ENCODE data around the gene GKAP1. TPM values are rescaled to one million over a fixed set of nuclear protein-coding genes. Genes with fewer than 3 reads are reported as not detected.
A peak's percentile ranks its signal among the peaks of the same experiment; 100 is the strongest.
"Not testable (repeated sequence)": the region's sequence is repeated elsewhere in the genome, so short reads cannot be mapped to it uniquely, and the experiment has no call there.

GKAP1 gene
- 3.5 TPM for polyA plus RNA-seq (2012; ENCODE audit: missing spikeins)

- FAIRE-seq: peak; percentile 81
- peak; percentile 45 for DNase-seq (ENCODE audit: insufficient read length)
Observed at GRCh38 chr9:83817356-83818278, at the start of gene GKAP1. GKAP1 (minus strand) TSS chr9:83817769; CDS start chr9:83806517, 11,252 bp downstream.

GRCh38 chr9:83849895-83850294 is 32.3 kb upstream of the GKAP1 start:
- peak; percentile 44 for FAIRE-seq
- DNase-seq (ENCODE audit: insufficient read length): not testable (repeated sequence)

- FAIRE-seq: peak; percentile 96
- not testable (repeated sequence) for DNase-seq (ENCODE audit: insufficient read length)
Observed at GRCh38 chr9:83837070-83837643, 19.6 kb upstream of the GKAP1 start.

GRCh38 chr9:83830426-83831071 is 13.0 kb upstream of the GKAP1 start:
- not testable (repeated sequence) for DNase-seq (ENCODE audit: insufficient read length)
- peak; percentile 42 for FAIRE-seq

- FAIRE-seq; DNase-seq (ENCODE audit: insufficient read length): not testable (repeated sequence)
Observed at GRCh38 chr9:83824986-83825623, 7.5 kb upstream of the GKAP1 start.

GRCh38 chr9:83817011-83817355 is 586 bp downstream of the GKAP1 start:
- FAIRE-seq; DNase-seq (ENCODE audit: insufficient read length): not testable (repeated sequence)

- DNase-seq (ENCODE audit: insufficient read length): not testable (repeated sequence)
- peak; percentile 14 for FAIRE-seq
Observed at GRCh38 chr9:83815120-83815519, 2.4 kb downstream of the GKAP1 start.

GRCh38 chr9:83809213-83809612 is 8.4 kb downstream of the GKAP1 start:
- FAIRE-seq: peak; percentile 86
- not testable (repeated sequence) for DNase-seq (ENCODE audit: insufficient read length)

- not testable (repeated sequence) for DNase-seq (ENCODE audit: insufficient read length); FAIRE-seq
Observed at GRCh38 chr9:83804454-83804853, 13.1 kb downstream of the GKAP1 start.

GRCh38 chr9:83803941-83804340 is 13.6 kb downstream of the GKAP1 start:
- not testable (repeated sequence) for DNase-seq (ENCODE audit: insufficient read length); FAIRE-seq

- DNase-seq (ENCODE audit: insufficient read length) (no peak), FAIRE-seq (no peak)
- TF ChIP-seq POLR2A (IDR thresholded peaks at IDR 0.05; ENCODE audit: low read depth, low read length): no peak
- TF ChIP-seq POLR2AphosphoS5 (IDR thresholded peaks at IDR 0.05; ENCODE audit: low read depth, low read length): no peak
- TF ChIP-seq TAF1 (IDR thresholded peaks at IDR 0.05; ENCODE audit: borderline replicate concordance, low read depth, low read length): no peak
Observed at GRCh38 chr9:83800236-83801033, 17.1 kb downstream of the GKAP1 start.

- FAIRE-seq (no peak), DNase-seq (ENCODE audit: insufficient read length) (no peak)
- TF ChIP-seq POLR2A (IDR thresholded peaks at IDR 0.05; ENCODE audit: low read depth, low read length) (no peak), TAF1 (IDR thresholded peaks at IDR 0.05; ENCODE audit: borderline replicate concordance, low read depth, low read length) (no peak), POLR2AphosphoS5 (IDR thresholded peaks at IDR 0.05; ENCODE audit: low read depth, low read length) (no peak)
Observed at GRCh38 chr9:83794051-83794450, 23.5 kb downstream of the GKAP1 start.

GRCh38 chr9:83792746-83793145 is 24.8 kb downstream of the GKAP1 start:
- no peak for DNase-seq (ENCODE audit: insufficient read length)
- no peak for TF ChIP-seq POLR2AphosphoS5 (IDR thresholded peaks at IDR 0.05; ENCODE audit: low read depth, low read length)
- TF ChIP-seq POLR2A (IDR thresholded peaks at IDR 0.05; ENCODE audit: low read depth, low read length): no peak
- no peak for TF ChIP-seq TAF1 (IDR thresholded peaks at IDR 0.05; ENCODE audit: borderline replicate concordance, low read depth, low read length)
- FAIRE-seq: no peak

All from GM12892 (cell line).